IMR-90 (cell line): ENCODE results near the gene SMYD5. TPM values are rescaled to one million over a fixed set of nuclear protein-coding genes. Genes with fewer than 3 reads are reported as not detected.

Experiments
- ATAC-seq: fragments of 200-7000 bp; cut with Tn5 transposase; 2 replicates; pipeline ENCODE4 v1.9.1; 2020; ENCODE audit warnings: low read depth, mild to moderate bottlenecking, moderate library complexity
- BruUV-seq: library from RNA; stranded (reverse); fragments of 400-500 nt; replicated peaks from 2 replicates; lab custom pipeline; 2021; lab: Mats Ljungman, UMichigan
- CTCF ChIA-PET: fragments of 300-600 bp; formaldehyde crosslinking; extraction: SDS; loops from one replicate; lab custom pipeline; 2021; ENCODE audit warnings: antibody characterized with exemption; lab: Yijun Ruan, JAX
- POLR2A ChIA-PET: fragments of 300-600 bp; sonication (Branson Sonifier 250); formaldehyde crosslinking; loops from one replicate; lab custom pipeline; 2022; ENCODE audit warnings: antibody characterized with exemption; ENCODE audit not compliant: unreplicated experiment; lab: Charles Lee
- DNase-seq: peaks from one replicate; pipeline ENCODE4 v3.0.0; 2013
- H2AFZ ChIP-seq: replicated peaks from 2 replicates; pipeline ENCODE3; 2013; ENCODE audit warnings: low read length, mild to moderate bottlenecking; ENCODE audit not compliant: poor library complexity
- H2AK5ac ChIP-seq: 2 replicates; pipeline ENCODE4 v1.6.1; 2013; ENCODE audit warnings: low read depth, low read length, inconsistent platforms
- H2AK9ac ChIP-seq: replicated peaks from 2 replicates; pipeline ENCODE3; 2013; ENCODE audit warnings: mild to moderate bottlenecking, low read depth, low read length, moderate library complexity; ENCODE audit not compliant: poor library complexity
- H2BK120ac ChIP-seq: 2 replicates; pipeline ENCODE4 v1.6.1; 2013; ENCODE audit warnings: low read depth, low read length, inconsistent platforms
- H2BK15ac ChIP-seq: 3 replicates; pipeline ENCODE4 v1.6.1; 2013; ENCODE audit warnings: low read depth, low read length, inconsistent platforms
- H2BK20ac ChIP-seq: 2 replicates; pipeline ENCODE4 v1.6.1; 2013; ENCODE audit warnings: low read depth, mild to moderate bottlenecking, inconsistent platforms, low read length, moderate library complexity
- H2BK5ac ChIP-seq: 2 replicates; pipeline ENCODE4 v1.6.1; 2013; ENCODE audit warnings: mild to moderate bottlenecking, low read depth, low read length, inconsistent platforms; ENCODE audit not compliant: poor library complexity, severe bottlenecking
- H3K14ac ChIP-seq: replicated peaks from 2 replicates; pipeline ENCODE4 v1.6.1; 2013; ENCODE audit warnings: low read depth, low read length, inconsistent platforms
- H3K18ac ChIP-seq: 2 replicates; pipeline ENCODE4 v1.6.1; 2013; ENCODE audit warnings: low read depth, low read length, control low read depth
- H3K23ac ChIP-seq: 2 replicates; pipeline ENCODE4 v1.6.1; 2013; ENCODE audit warnings: low read depth, low read length, inconsistent platforms
- H3K27ac ChIP-seq: 2 replicates; pipeline ENCODE4 v1.5.1; 2013; ENCODE audit warnings: mild to moderate bottlenecking, control low read depth, low read length; ENCODE audit not compliant: insufficient read depth
- H3K27me3 ChIP-seq: 2 replicates; pipeline ENCODE4 v1.6.1; 2013; ENCODE audit warnings: low read length; ENCODE audit not compliant: control insufficient read depth, insufficient read depth
- H3K36me3 ChIP-seq: 2 replicates; pipeline ENCODE4 v1.6.1; 2013; ENCODE audit warnings: low read length, mixed read lengths; ENCODE audit not compliant: control insufficient read depth, insufficient read depth
- H3K4ac ChIP-seq: 2 replicates; pipeline ENCODE4 v1.6.1; 2013; ENCODE audit warnings: low read depth, low read length, inconsistent platforms
- H3K4me1 ChIP-seq: 2 replicates; pipeline ENCODE4 v1.6.1; 2013; ENCODE audit warnings: low read length, mixed read lengths; ENCODE audit not compliant: control insufficient read depth, insufficient read depth
- H3K4me2 ChIP-seq: 2 replicates; pipeline ENCODE4 v1.6.1; 2013; ENCODE audit warnings: low read depth, mild to moderate bottlenecking, control low read depth, low read length, moderate library complexity
- H3K4me3 ChIP-seq: 2 replicates; pipeline ENCODE4 v1.5.1; 2013; ENCODE audit warnings: low read depth, mild to moderate bottlenecking, control low read depth, low read length, moderate library complexity; ENCODE audit not compliant: insufficient read depth
- H3K56ac ChIP-seq: 2 replicates; pipeline ENCODE4 v1.6.1; 2013; ENCODE audit warnings: low read length, inconsistent platforms; ENCODE audit not compliant: insufficient read depth; ENCODE audit errors: extremely low read depth
- H3K79me1 ChIP-seq, 2 experiments: 2 replicates each; pipeline ENCODE4 v1.6.1; 2013; ENCODE audit warnings: low read length in 2 of 2, inconsistent platforms in 1 of 2, low read depth in 1 of 2
- H3K9ac ChIP-seq: 2 replicates; pipeline ENCODE4 v1.6.1; 2013; ENCODE audit warnings: low read depth, low read length, control low read depth
- H3K9me1 ChIP-seq: 2 replicates; pipeline ENCODE4 v1.6.1; 2013; ENCODE audit warnings: low read length, inconsistent platforms; ENCODE audit not compliant: insufficient read depth
- H3K9me3 ChIP-seq: 2 replicates; pipeline ENCODE4 v1.6.1; 2013; ENCODE audit warnings: low read length; ENCODE audit not compliant: control insufficient read depth, insufficient read depth
- H4K20me1 ChIP-seq: 2 replicates; pipeline ENCODE4 v1.6.1; 2013; ENCODE audit warnings: low read length, inconsistent platforms; ENCODE audit not compliant: insufficient read depth
- H4K5ac ChIP-seq: 2 replicates; pipeline ENCODE4 v1.6.1; 2013; ENCODE audit warnings: mild to moderate bottlenecking, low read depth, low read length, control low read depth
- H4K8ac ChIP-seq, 2 experiments: 2 replicates each; pipeline ENCODE4 v1.6.1; 2013; ENCODE audit warnings: low read depth in 2 of 2, low read length in 2 of 2, control low read depth in 1 of 2, inconsistent platforms in 1 of 2
- H4K91ac ChIP-seq: 2 replicates; pipeline ENCODE4 v1.6.1; 2013; ENCODE audit warnings: low read depth, low read length, inconsistent platforms; ENCODE audit not compliant: insufficient read depth
- ELK1 ChIP-seq: fragments of 150-350 bp; IDR thresholded peaks from 2 replicates; pipeline ENCODE4 v1.6.1; 2016; ENCODE audit warnings: low read depth, mild to moderate bottlenecking, low read length, moderate library complexity, borderline replicate concordance
- FOS ChIP-seq: fragments of 150-350 bp; IDR thresholded peaks from 2 replicates; pipeline ENCODE4 v1.6.1; 2016; ENCODE audit warnings: low read depth, low read length
- MAFK ChIP-seq: IDR thresholded peaks from 2 replicates; pipeline ENCODE4 v1.6.1; 2012; ENCODE audit warnings: low read depth, low read length, improper control_type of control experiment
- WGBS, 2 experiments: methylation state at CpG; one replicate each; pipeline versions ENCODE4 v1.1.5 to v1.1.7; 2013; ENCODE audit warnings: missing lambda C conversion rate in 2 of 2; ENCODE audit not compliant: insufficient read length in 1 of 2; ENCODE audit errors: extremely low coverage in 2 of 2; 5-methylcytosine and 5-hydroxymethylcytosine counted together
- dilution Hi-C: fragments of 300-500 bp; cut with HindIII; formaldehyde crosslinking; loops from one replicate; pipeline ENCODE4 v1.14.3; 2018; ENCODE audit warnings: low sequenced_read_pairs; ENCODE audit not compliant: unreplicated experiment
- in situ Hi-C: fragments of 300-500 bp; cut with MboI; formaldehyde crosslinking; loops from 3 replicates; pipeline ENCODE4 v1.14.3; 2019; ENCODE audit warnings: low sequenced_read_pairs, inconsistent platforms, mixed read lengths
- intact Hi-C: fragments of 100-400 bp; cut with micrococcal nuclease; formaldehyde crosslinking; loops from 2 replicates; pipeline ENCODE4 v1.10.0; 2022
- polyA plus RNA-seq, 3 experiments: library from polyadenylated mRNA; depleted of rRNA; stranded (reverse); fragments of >200 nt; gene quantifications; 2 replicates each; pipeline ENCODE4 v1.2.3, GENCODE V29; 2012; ENCODE audit warnings: low replicate concordance in 1 of 3
- total RNA-seq: library from RNA; depleted of rRNA; stranded (reverse); fragments of >200 nt; gene quantifications from 2 replicates; pipeline ENCODE4 v1.2.3, GENCODE V29; 2012

SMYD5 gene
- total and polyA plus RNA-seq, 2 of the 4 experiments (the other 2 are of a cell fraction): 17.8 to 19.7 TPM

DNA sequence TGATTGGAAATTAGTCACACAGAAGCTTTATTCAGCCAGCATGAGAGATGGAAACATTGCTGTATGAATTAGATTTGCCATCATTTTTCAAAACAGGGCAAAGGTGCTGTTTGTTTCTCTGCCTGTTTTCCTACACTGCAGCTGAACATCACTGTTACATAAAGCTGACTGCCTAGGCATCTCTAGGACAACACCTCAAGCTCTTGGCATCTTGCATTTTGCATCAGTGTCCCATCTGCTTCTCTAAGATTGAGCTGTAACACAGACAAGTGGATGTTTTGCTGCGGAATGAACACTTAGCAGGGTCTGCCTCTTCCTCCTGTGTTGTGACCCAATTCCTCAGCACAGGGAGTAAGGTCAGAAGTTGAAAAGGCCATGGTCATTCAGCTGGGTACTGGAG, 24.9 kb downstream of the SMYD5 start:
- Histone ChIP-seq H2BK5ac (no peak overlapping the region), H4K8ac (no peak overlapping the region), H3K9me3 (no peaks in the 10 kb centered on the region), H2BK20ac (no peak overlapping the region), H4K5ac (no peak overlapping the region), H3K4ac (no peak overlapping the region), H3K4me1 (peaks cover 3% of the 10 kb centered on the region), H3K9ac (no peak overlapping the region), H2AK9ac (no peak overlapping the region), H2AK5ac (no peak overlapping the region), H3K27ac (no peak overlapping the region), H2BK120ac (no peak overlapping the region), H3K79me1 (peaks cover 27 to 70% of the 10 kb centered on the region in 2 experiments), H3K56ac (no peak overlapping the region), H3K18ac (no peak overlapping the region), H3K27me3 (no peaks in the 10 kb centered on the region), H2AFZ (no peak overlapping the region), H3K23ac (no peak overlapping the region), H3K9me1 (peaks cover 10% of the 10 kb centered on the region), H3K4me3 (no peak overlapping the region), H3K4me2 (no peak overlapping the region), H2BK15ac (no peak overlapping the region), H4K20me1 (peaks cover 74% of the 10 kb centered on the region), H4K91ac (no peak overlapping the region), H3K36me3 (peaks cover 25% of the 10 kb centered on the region), H3K14ac (no peak overlapping the region)
- no peak for DNase-seq
- ChIA-PET POLR2A (no interaction called here), CTCF (no interaction called here)
- TF ChIP-seq ELK1 (no peak), MAFK (no peak), FOS (no peak)
- in situ Hi-C loops (no loop called here), dilution Hi-C loops (no loop called here), intact Hi-C loops (no loop called here)
- no TSS peak for BruUV-seq
- 100% methylated on average over 1 of the region's 1 CpG; no CpG with 5 or more reads in 1 of the 2 experiments for WGBS, 2 experiments
- ATAC-seq: no peak
